ENCODE measurements around the gene HLA-B.
A peak's percentile ranks its signal among the peaks of the same experiment; 100 is the strongest.

The HLA-B gene

DNA sequence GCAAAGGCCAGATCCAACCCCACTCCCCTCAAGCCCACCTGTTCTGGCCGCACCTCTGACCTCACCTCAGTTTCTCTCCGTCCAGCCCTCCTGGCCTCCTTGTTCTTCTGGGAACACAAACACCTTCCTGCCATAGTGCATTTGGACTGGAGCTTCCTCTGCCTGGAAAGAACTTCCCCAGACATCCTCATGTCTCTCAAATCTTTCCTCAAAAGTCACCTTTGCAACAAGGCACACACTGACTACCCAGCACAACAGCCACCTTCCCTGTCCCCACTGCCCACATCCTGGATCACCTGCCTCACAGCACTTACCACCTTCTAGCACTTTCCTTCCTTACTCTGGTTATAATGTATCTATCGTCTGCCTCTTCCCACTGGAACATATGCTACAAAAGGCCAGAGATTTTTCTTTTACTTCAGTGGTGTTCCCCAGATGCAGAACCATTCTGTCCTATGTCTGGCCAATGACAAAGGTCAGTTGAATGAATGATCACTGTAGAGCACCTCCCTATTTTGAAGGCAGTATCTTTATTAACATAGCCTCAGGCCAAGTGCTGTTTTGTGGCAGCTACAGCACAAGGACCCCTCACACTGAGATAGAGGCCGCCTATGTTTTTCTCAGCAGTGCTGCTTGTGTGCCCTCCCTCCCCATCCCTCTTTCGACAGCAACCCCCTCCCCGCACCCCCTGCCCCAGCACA lies 4.1 kb downstream of the HLA-B start:
- Histone ChIP-seq H3F3A (ENCODE audit: control insufficient read depth, insufficient read depth) (peaks cover 11% of the 10 kb centered on the region; the same call in 1 of the 2 replicates), H3K27me3 (ENCODE audit: control insufficient read depth, low read length) (no peaks in the 10 kb centered on the region), H3K9me3 (ENCODE audit: control insufficient read depth, insufficient read depth, low read length) (no peaks in the 10 kb centered on the region), H3K79me2 (ENCODE audit: control insufficient read depth, low read length) (peaks cover 18% of the 10 kb centered on the region), H4K20me1 (ENCODE audit: control insufficient read depth, insufficient read depth, low read depth, low read length) (peaks cover 7% of the 10 kb centered on the region; the same call in 1 of the 2 replicates), H3K4me2 (ENCODE audit: low read length) (no peak overlapping the region), H3K4me1 (ENCODE audit: control insufficient read depth, low read length) (peaks cover 65% of the 10 kb centered on the region), H3K4me3 (ENCODE audit: low read length) (no peak overlapping the region), H3K9me2 (replicated peaks; ENCODE audit: control insufficient read depth, low read length) (no peaks in the 10 kb centered on the region), H3K36me3 (ENCODE audit: control insufficient read depth, low read length) (peaks cover 34% of the 10 kb centered on the region), H3K27ac (ENCODE audit: low read depth, low read length) (no peak overlapping the region)
- TF ChIP-seq, protein P1, sequence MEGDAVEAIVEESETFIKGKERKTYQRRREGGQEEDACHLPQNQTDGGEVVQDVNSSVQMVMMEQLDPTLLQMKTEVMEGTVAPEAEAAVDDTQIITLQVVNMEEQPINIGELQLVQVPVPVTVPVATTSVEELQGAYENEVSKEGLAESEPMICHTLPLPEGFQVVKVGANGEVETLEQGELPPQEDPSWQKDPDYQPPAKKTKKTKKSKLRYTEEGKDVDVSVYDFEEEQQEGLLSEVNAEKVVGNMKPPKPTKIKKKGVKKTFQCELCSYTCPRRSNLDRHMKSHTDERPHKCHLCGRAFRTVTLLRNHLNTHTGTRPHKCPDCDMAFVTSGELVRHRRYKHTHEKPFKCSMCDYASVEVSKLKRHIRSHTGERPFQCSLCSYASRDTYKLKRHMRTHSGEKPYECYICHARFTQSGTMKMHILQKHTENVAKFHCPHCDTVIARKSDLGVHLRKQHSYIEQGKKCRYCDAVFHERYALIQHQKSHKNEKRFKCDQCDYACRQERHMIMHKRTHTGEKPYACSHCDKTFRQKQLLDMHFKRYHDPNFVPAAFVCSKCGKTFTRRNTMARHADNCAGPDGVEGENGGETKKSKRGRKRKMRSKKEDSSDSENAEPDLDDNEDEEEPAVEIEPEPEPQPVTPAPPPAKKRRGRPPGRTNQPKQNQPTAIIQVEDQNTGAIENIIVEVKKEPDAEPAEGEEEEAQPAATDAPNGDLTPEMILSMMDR (IDR thresholded peaks at IDR 0.05; ENCODE audit: low read depth, low read length, poor library complexity, severe bottlenecking): no peak
- TF ChIP-seq EZH2phosphoT487 (IDR thresholded peaks at IDR 0.05; ENCODE audit: borderline replicate concordance, low read length): no peak

DNA sequence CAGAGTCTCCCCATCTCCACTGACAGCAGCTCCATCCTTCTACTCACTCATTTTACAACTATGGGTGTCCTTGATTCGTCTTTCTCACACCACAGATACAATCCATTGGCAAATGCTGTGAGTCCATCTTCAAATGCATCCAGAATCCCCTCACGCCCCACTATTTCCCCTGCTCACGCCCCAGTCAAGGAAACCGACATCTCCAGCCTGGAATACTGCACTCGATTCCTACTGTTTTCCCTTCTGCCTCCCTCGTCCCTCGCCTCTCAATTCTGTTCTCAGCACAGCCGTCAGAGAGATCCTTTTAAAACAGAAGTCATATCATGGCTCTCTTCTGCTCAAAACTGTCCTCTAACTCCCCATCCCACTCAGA lies 4.7 kb downstream of the HLA-B start:
- Histone ChIP-seq H3K4me3 (ENCODE audit: low read length) (no peak overlapping the region), H3K36me3 (ENCODE audit: control insufficient read depth, low read length) (peaks cover 34% of the 10 kb centered on the region), H3K4me2 (ENCODE audit: low read length) (no peak overlapping the region), H3K27me3 (ENCODE audit: control insufficient read depth, low read length) (no peaks in the 10 kb centered on the region), H3F3A (ENCODE audit: control insufficient read depth, insufficient read depth) (peaks cover 11% of the 10 kb centered on the region; the same call in 1 of the 2 replicates), H3K79me2 (ENCODE audit: control insufficient read depth, low read length) (peaks cover 18% of the 10 kb centered on the region), H3K27ac (ENCODE audit: low read depth, low read length) (no peak overlapping the region), H3K4me1 (ENCODE audit: control insufficient read depth, low read length) (peaks cover 60% of the 10 kb centered on the region), H3K9me2 (replicated peaks; ENCODE audit: control insufficient read depth, low read length) (no peaks in the 10 kb centered on the region), H4K20me1 (ENCODE audit: control insufficient read depth, insufficient read depth, low read depth, low read length) (peaks cover 7% of the 10 kb centered on the region; the same call in 1 of the 2 replicates), H3K9me3 (ENCODE audit: control insufficient read depth, insufficient read depth, low read length) (no peaks in the 10 kb centered on the region)
- TF ChIP-seq, protein P1 (IDR thresholded peaks at IDR 0.05; ENCODE audit: low read depth, low read length, poor library complexity, severe bottlenecking): no peak
- TF ChIP-seq EZH2phosphoT487 (IDR thresholded peaks at IDR 0.05; ENCODE audit: borderline replicate concordance, low read length): no peak

DNA sequence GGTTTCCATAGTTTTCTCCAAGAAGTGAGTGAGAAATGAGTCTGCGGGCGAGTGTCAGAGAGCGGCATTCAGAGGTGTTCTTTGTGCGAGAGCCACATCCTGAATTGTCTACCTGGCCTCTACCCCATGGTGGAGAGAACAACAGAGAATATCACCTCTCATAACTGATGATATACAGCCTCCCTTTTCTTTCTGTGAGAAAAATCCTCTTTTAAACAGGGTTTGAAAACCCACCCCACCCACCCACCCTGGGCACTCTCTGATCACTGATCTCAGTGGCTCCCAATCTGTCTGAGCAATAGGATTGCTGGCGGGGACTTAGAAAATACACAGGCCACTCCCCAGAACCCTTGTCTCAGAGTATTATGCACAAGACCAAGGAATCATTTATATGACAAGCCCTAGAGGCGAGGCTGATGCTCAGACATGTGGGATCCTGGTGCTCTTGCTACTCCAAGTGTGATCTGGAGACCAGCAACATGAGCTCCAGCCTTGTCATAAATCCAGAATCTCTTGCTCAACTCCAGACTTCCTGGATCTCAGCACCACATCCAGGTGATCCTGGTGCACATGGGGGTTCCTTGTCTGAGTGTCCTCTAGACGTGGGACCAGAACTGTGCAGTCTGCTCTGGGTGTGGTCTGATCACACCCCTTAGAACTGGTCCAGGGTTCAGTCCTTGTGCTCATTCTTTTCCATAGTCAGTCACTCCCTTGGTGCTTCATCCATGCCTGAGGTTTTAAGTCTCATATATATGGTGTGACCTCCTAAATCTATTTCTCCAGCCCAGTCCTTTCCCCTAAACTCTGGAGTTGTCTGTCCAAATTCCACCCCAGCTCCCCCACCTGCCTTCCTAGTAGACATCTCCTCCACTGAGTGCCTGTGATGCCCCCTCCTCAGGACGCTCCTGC lies 5.3 kb downstream of the HLA-B start:
- Histone ChIP-seq H3K4me2 (ENCODE audit: low read length) (peak overlapping the region; percentile 78), H3K27ac (ENCODE audit: low read depth, low read length) (no peak overlapping the region), H3K9me2 (replicated peaks; ENCODE audit: control insufficient read depth, low read length) (no peaks in the 10 kb centered on the region), H3K4me3 (ENCODE audit: low read length) (no peak overlapping the region), H3K27me3 (ENCODE audit: control insufficient read depth, low read length) (no peaks in the 10 kb centered on the region), H3F3A (ENCODE audit: control insufficient read depth, insufficient read depth) (peaks cover 11% of the 10 kb centered on the region; the same call in 1 of the 2 replicates), H3K9me3 (ENCODE audit: control insufficient read depth, insufficient read depth, low read length) (no peaks in the 10 kb centered on the region), H3K4me1 (ENCODE audit: control insufficient read depth, low read length) (peaks cover 58% of the 10 kb centered on the region), H3K79me2 (ENCODE audit: control insufficient read depth, low read length) (peaks cover 15% of the 10 kb centered on the region), H4K20me1 (ENCODE audit: control insufficient read depth, insufficient read depth, low read depth, low read length) (peaks cover 7% of the 10 kb centered on the region; the same call in 1 of the 2 replicates), H3K36me3 (ENCODE audit: control insufficient read depth, low read length) (peaks cover 34% of the 10 kb centered on the region)
- TF ChIP-seq EZH2phosphoT487 (IDR thresholded peaks at IDR 0.05; ENCODE audit: borderline replicate concordance, low read length): no peak
- TF ChIP-seq, protein P1 (IDR thresholded peaks at IDR 0.05; ENCODE audit: low read depth, low read length, poor library complexity, severe bottlenecking): no peak

Measured in DOHH2 (cell line).